Peyer's patch (tissue), 4 donors: ENCODE measurements around the gene HDAC11.

Experiments
- POLR2A ChIP-seq, 2 donors: fragments of 450-650 bp; IDR thresholded peaks; one replicate each; pipeline ENCODE4 v1.5.1; 2017; ENCODE audit warnings: antibody characterized with exemption in 2 of 2, mild to moderate bottlenecking in 2 of 2, moderate library complexity in 2 of 2
- TF ChIP-seq, protein P1 (sequence below), 6 experiments: fragments of 450-650 bp in 4 of 6; fragments of 200-600 bp in 2 of 6; sonication (generic) in 1 of 6; IDR thresholded peaks; one replicate each; pipeline ENCODE4 v1.5.1; 2017 to 2019; ENCODE audit warnings: antibody characterized with exemption in 6 of 6, mild to moderate bottlenecking in 3 of 6, moderate library complexity in 1 of 6

DNA sequence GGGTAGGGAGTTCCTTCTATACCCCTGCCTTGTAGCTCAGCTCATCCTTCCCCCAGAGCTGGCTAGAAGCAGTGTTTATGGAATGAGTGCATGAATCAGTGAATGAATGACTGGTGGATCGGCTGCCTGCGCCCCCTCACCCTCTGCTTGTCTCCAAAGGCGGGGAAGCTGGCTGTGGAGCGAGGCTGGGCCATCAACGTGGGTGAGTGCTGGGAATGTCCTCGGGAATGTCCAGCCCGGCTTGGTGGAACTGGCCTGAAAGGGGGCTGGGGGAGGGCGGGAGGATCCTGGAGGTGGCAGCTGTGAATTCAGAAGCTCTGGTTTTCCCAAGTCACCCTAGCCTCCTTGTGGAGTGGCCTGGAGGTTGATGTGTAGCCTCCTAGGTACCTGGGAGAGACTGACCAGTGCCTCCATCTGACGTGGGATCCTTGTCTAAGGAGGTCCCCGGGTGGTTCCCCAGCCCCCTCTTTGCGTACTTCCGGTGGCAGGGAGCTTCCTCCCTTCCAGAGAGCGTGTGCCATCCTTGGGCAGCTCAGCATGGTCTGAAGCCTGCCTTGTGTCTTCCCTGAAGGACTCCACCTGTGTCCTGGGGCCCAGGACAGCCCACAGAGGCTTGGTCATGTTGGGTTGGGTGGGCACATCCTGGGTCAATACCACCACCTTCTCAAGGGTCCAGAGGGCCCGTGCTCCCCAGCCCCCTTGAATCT, 18.4 kb downstream of the HDAC11 start:
- TF ChIP-seq, protein P1, sequence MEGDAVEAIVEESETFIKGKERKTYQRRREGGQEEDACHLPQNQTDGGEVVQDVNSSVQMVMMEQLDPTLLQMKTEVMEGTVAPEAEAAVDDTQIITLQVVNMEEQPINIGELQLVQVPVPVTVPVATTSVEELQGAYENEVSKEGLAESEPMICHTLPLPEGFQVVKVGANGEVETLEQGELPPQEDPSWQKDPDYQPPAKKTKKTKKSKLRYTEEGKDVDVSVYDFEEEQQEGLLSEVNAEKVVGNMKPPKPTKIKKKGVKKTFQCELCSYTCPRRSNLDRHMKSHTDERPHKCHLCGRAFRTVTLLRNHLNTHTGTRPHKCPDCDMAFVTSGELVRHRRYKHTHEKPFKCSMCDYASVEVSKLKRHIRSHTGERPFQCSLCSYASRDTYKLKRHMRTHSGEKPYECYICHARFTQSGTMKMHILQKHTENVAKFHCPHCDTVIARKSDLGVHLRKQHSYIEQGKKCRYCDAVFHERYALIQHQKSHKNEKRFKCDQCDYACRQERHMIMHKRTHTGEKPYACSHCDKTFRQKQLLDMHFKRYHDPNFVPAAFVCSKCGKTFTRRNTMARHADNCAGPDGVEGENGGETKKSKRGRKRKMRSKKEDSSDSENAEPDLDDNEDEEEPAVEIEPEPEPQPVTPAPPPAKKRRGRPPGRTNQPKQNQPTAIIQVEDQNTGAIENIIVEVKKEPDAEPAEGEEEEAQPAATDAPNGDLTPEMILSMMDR (IDR thresholded peaks at IDR 0.05): no peak
- no peak for TF ChIP-seq POLR2A (IDR thresholded peaks at IDR 0.05)
